HepG2 (cell line): ENCODE data around the gene KCNG4. TPM values are rescaled to one million over a fixed set of nuclear protein-coding genes. Genes with fewer than 3 reads are reported as not detected.

Experiments used
- ATAC-seq: fragments of 200-7000 bp; cut with Tn5 transposase; 3 replicates; pipeline ENCODE4 v1.9.1; 2020; ENCODE audit warnings: mild to moderate bottlenecking, moderate library complexity
- BruUV-seq: library from RNA; stranded (reverse); fragments of 400-500 nt; replicated peaks from 2 replicates; lab custom pipeline; 2021; lab: Mats Ljungman, UMichigan
- CTCF ChIA-PET: fragments of 300-600 bp; formaldehyde crosslinking; extraction: SDS; loops from one replicate; lab custom pipeline; 2021; ENCODE audit warnings: low total read pairs, inconsistent platforms, low intra/inter-chr PET ratio; lab: Yijun Ruan, JAX
- POLR2A ChIA-PET: fragments of 350-600 bp; sonication (Branson Sonifier 250); formaldehyde crosslinking; loops from one replicate; lab custom pipeline; 2020; ENCODE audit warnings: antibody characterized with exemption, inconsistent platforms; lab: Yijun Ruan, JAX
- DNase-seq: peaks from one replicate; pipeline ENCODE4 v3.0.0-alpha.2; 2015; ENCODE audit warnings: low spot score
- FAIRE-seq: peaks from 3 replicates; lab custom pipeline; 2011; peaks lifted over from hg19 to GRCh38; lab: Jason Lieb, UNC
- H2AFZ ChIP-seq: one replicate; pipeline ENCODE4 v1.6.1; 2011; ENCODE audit warnings: low read length, inconsistent platforms
- H3K27ac ChIP-seq: fragments of 300-600 bp; 3 replicates; pipeline ENCODE4 v1.8.0; 2011; ENCODE audit warnings: mixed run types, mild to moderate bottlenecking, mixed read lengths, low read length, inconsistent platforms; ENCODE audit not compliant: insufficient read depth; ENCODE audit errors: extremely low read length
- H3K27me3 ChIP-seq, 2 experiments: fragments of 200-600 bp in 1 of 2; 2 replicates in 1 of 2; 3 replicates in 1 of 2; pipeline versions ENCODE4 v1.6.0 to v1.8.0; 2011; ENCODE audit warnings: low read length in 2 of 2, mild to moderate bottlenecking in 2 of 2, moderate library complexity in 2 of 2, inconsistent platforms in 1 of 2; ENCODE audit not compliant: insufficient read depth in 2 of 2, control insufficient read depth in 1 of 2
- H3K36me3 ChIP-seq, 2 experiments: fragments of 200-600 bp in 1 of 2; replicated peaks in 1 of 2; 2 replicates in 1 of 2; 3 replicates in 1 of 2; pipeline versions ENCODE4 v1.5.1 to v1.8.0; 2011; ENCODE audit warnings: low read length in 2 of 2, inconsistent platforms in 1 of 2; ENCODE audit not compliant: insufficient read depth in 2 of 2, control insufficient read depth in 1 of 2
- H3K4me1 ChIP-seq: 2 replicates; pipeline ENCODE4 v1.5.1; 2012; ENCODE audit warnings: low read length, inconsistent platforms; ENCODE audit not compliant: insufficient read depth
- H3K4me2 ChIP-seq: 2 replicates; pipeline ENCODE4 v1.6.0; 2011; ENCODE audit warnings: low read depth, low read length, inconsistent platforms
- H3K4me3 ChIP-seq, 3 experiments: fragments of 200-600 bp in 1 of 3; sonication (generic), shearing (Covaris generic) in 1 of 3; replicated peaks in 1 of 3; 2 replicates each; pipeline ENCODE4 v1.5.1; 2011 to 2016; ENCODE audit warnings: low read length in 3 of 3, inconsistent platforms in 2 of 3, low read depth in 2 of 3, mild to moderate bottlenecking in 2 of 3, control low read depth in 1 of 3, mixed read lengths in 1 of 3; ENCODE audit not compliant: insufficient read depth in 1 of 3
- H3K79me2 ChIP-seq: one replicate; pipeline ENCODE4 v1.6.1; 2011; ENCODE audit warnings: low read length, inconsistent platforms; ENCODE audit not compliant: insufficient read depth
- H3K9ac ChIP-seq: 2 replicates; pipeline ENCODE4 v1.6.0; 2011; ENCODE audit warnings: mild to moderate bottlenecking, low read depth, low read length, inconsistent platforms; ENCODE audit not compliant: insufficient read depth
- H3K9me3 ChIP-seq: 2 replicates; pipeline ENCODE4 v1.5.1; 2012; ENCODE audit warnings: mild to moderate bottlenecking, low read length
- H4K20me1 ChIP-seq: 2 replicates; pipeline ENCODE4 v1.6.0; 2011; ENCODE audit warnings: inconsistent platforms, mild to moderate bottlenecking, low read length, moderate library complexity; ENCODE audit not compliant: insufficient read depth
- CREBL2 ChIP-seq: sonication (generic); formaldehyde crosslinking; IDR thresholded peaks from 2 replicates; pipeline ENCODE4 v1.8.1; 2023; ENCODE audit warnings: missing genetic modification reagents, mild to moderate bottlenecking, borderline replicate concordance
- EEA1 ChIP-seq: sonication (generic); formaldehyde crosslinking; IDR thresholded peaks from 2 replicates; pipeline ENCODE4 v1.5.1; 2020; ENCODE audit warnings: mild to moderate bottlenecking, missing genetic modification reagents, borderline replicate concordance
- FOXK2 ChIP-seq: fragments of 450-650 bp; IDR thresholded peaks from 2 replicates; pipeline ENCODE4 v1.6.1; 2016
- JUN ChIP-seq: sonication (generic); formaldehyde crosslinking; IDR thresholded peaks from 2 replicates; pipeline ENCODE4 v1.4.0; 2020; ENCODE audit warnings: mild to moderate bottlenecking, missing genetic modification reagents
- MLXIP ChIP-seq: sonication (generic); formaldehyde crosslinking; IDR thresholded peaks from 2 replicates; pipeline ENCODE4 v1.9.0; 2021; ENCODE audit warnings: missing genetic modification reagents, borderline replicate concordance
- SETDB1 ChIP-seq: sonication (generic); formaldehyde crosslinking; IDR thresholded peaks from 2 replicates; pipeline ENCODE4 v1.5.1; 2020; ENCODE audit warnings: missing genetic modification reagents, mild to moderate bottlenecking, borderline replicate concordance
- ZNF329 ChIP-seq: sonication (generic); formaldehyde crosslinking; IDR thresholded peaks from 2 replicates; pipeline ENCODE4 v1.9.0; 2021; ENCODE audit warnings: low read depth, mild to moderate bottlenecking, missing genetic modification reagents
- ZNF331 ChIP-seq: sonication (generic); formaldehyde crosslinking; IDR thresholded peaks from 2 replicates; pipeline ENCODE4 v1.4.0; 2020; ENCODE audit warnings: missing genetic modification reagents
- ZNF605 ChIP-seq: sonication (generic); formaldehyde crosslinking; IDR thresholded peaks from 2 replicates; pipeline ENCODE4 v1.8.0; 2022; ENCODE audit warnings: mild to moderate bottlenecking, missing genetic modification reagents
- ZSCAN9 ChIP-seq: IDR thresholded peaks from 2 replicates; pipeline ENCODE4 v1.6.1; 2016; ENCODE audit warnings: borderline replicate concordance
- WGBS: methylation state at CpG from one replicate; pipeline ENCODE4 v1.1.6; 2017; ENCODE audit warnings: low lambda C conversion rate; 5-methylcytosine and 5-hydroxymethylcytosine counted together
- in situ Hi-C: cut with HindIII; loops from 2 replicates; pipeline ENCODE4 v1.10.0; 2017; ENCODE audit warnings: low pct_unique_long_range_greater_than_20kb; ENCODE audit not compliant: extremely low pct_ligation_motif_present
- intact Hi-C: fragments of 100-400 bp; cut with micrococcal nuclease; formaldehyde crosslinking; loops from one replicate; pipeline ENCODE4 v1.10.0; 2022; ENCODE audit not compliant: unreplicated experiment
- polyA plus RNA-seq, 8 experiments: library from polyadenylated mRNA; depleted of rRNA in 3 of 8; stranded (reverse) in 7 of 8; unstranded in 1 of 8; fragments of >200 nt; fragmentation: Illumina TruSeq in 4 of 8; extraction: Trizol in 4 of 8; gene quantifications; 2 replicates each; pipeline versions ENCODE4 v1.2.1 to v1.2.3, GENCODE V29; 2011 to 2016; ENCODE audit warnings: low read depth in 4 of 8, missing spikeins in 1 of 8, mixed read lengths in 1 of 8; ENCODE audit not compliant: insufficient read depth in 1 of 8
- total RNA-seq, 5 experiments: library from RNA; depleted of rRNA; stranded (reverse); fragments of >200 nt; fragmentation: Illumina TruSeq; extraction: Trizol; gene quantifications; 2 replicates each; pipeline ENCODE4 v1.2.3, GENCODE V29; 2016; ENCODE audit warnings: low read depth in 1 of 5

KCNG4 gene
- total and polyA plus RNA-seq, 2 of the 13 experiments (the other 11 are each of a cell fraction or from before 2014, with no cell fraction given), result not detected

GRCh38 chr16:84258266-84258665 is 18.5 kb upstream of the KCNG4 start (continued):
- TF ChIP-seq CREBL2 (CRISPR knock-in tag) (no peak), JUN (CRISPR knock-in tag) (no peak), FOXK2 (no peak), EEA1 (CRISPR knock-in tag) (no peak), ZNF329 (no peak), MLXIP (CRISPR knock-in tag) (no peak), SETDB1 (no peak), ZSCAN9 (CRISPR knock-in tag) (no peak)
- TF ChIP-seq, all 625 proteins: peak for 0

GRCh38 chr16:84255050-84255810 is 15.4 kb upstream of the KCNG4 start:
- H3K9me3 ChIP-seq, result no peaks in the 10 kb centered on the region
- TF ChIP-seq ZNF331, result peak; percentile 98
- no peak for TF ChIP-seq ZNF605 (CRISPR knock-in tag)
- no peak overlapping the region for H3K9ac ChIP-seq
- ChIA-PET POLR2A (no interaction called here), CTCF (no interaction called here)
- no peak overlapping the region for H3K27ac ChIP-seq
- ATAC-seq, result no peak
- DNase-seq, result no peak
- H3K4me2 ChIP-seq, result no peak overlapping the region
- WGBS, result 22% methylated on average over 2 of the region's 4 CpGs
- no peaks in the 10 kb centered on the region for H3K79me2 ChIP-seq
- no peaks in the 10 kb centered on the region for H3K36me3 ChIP-seq
- no TSS peak for BruUV-seq
- H3K27me3 ChIP-seq, result peaks cover 0 to 33% of the 10 kb centered on the region in 2 experiments; a peak in 3 of 5 replicates
- no peak for FAIRE-seq
- H3K4me1 ChIP-seq, result no peaks in the 10 kb centered on the region
- no peak overlapping the region for H3K4me3 ChIP-seq
- intact Hi-C loops (no loop called here), in situ Hi-C loops (no loop called here)
- no peaks in the 10 kb centered on the region for H4K20me1 ChIP-seq
- no peak overlapping the region for H2AFZ ChIP-seq
